Fibroblast of mammary gland (primary cell): ENCODE data around the gene BCL2.

Source experiments
- DNase-seq: peaks from one replicate; pipeline ENCODE4 v3.0.0-alpha.2; 2010; ENCODE audit warnings: low read depth
- H3K4me3 ChIP-seq: 2 replicates; pipeline ENCODE4 v1.5.1; 2011; ENCODE audit warnings: low read depth, mild to moderate bottlenecking, low read length, moderate library complexity; ENCODE audit not compliant: control insufficient read depth
- TF ChIP-seq, protein P1 (sequence below): conservative IDR thresholded peaks from 2 replicates; pipeline ENCODE4 v1.5.1; 2011; ENCODE audit warnings: low read depth, low read length, inconsistent platforms; ENCODE audit not compliant: control insufficient read depth, insufficient read depth

Gene BCL2

DNA sequence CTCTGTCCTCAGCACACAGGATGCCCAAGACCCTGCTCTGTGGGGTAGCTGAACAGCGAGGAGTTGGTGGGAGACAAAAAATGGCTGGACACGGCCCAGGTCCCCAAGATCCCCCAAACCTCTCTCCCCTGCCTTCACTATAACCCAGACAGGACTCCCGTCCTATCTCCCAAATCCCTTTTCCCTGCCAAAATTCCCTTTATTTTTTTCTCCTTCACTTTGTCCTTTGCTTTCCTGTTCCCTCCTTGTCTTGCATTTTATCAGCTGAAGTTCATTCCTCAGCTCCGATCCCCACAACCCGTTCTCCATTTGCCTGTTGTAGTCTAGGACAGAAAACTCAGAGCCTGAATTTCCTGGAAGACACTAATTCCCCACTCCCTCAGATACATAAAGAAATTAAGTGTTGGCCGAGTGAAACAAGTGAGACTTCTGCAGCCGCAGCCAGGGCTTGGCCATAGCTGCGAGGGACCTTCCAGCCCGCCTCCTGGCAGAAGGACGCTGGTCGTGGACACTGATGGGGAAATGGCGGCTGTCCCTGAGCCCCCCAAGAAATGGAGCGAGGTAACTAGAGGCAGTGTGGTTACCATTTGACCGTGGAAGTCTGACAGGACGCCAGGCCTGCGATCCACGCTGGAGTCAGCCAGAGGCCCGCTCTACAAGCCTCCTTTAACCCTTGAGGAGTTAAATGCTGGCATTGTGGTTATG, 173.6 kb downstream of the BCL2 start:
- no peak for DNase-seq
- TF ChIP-seq, protein P1, sequence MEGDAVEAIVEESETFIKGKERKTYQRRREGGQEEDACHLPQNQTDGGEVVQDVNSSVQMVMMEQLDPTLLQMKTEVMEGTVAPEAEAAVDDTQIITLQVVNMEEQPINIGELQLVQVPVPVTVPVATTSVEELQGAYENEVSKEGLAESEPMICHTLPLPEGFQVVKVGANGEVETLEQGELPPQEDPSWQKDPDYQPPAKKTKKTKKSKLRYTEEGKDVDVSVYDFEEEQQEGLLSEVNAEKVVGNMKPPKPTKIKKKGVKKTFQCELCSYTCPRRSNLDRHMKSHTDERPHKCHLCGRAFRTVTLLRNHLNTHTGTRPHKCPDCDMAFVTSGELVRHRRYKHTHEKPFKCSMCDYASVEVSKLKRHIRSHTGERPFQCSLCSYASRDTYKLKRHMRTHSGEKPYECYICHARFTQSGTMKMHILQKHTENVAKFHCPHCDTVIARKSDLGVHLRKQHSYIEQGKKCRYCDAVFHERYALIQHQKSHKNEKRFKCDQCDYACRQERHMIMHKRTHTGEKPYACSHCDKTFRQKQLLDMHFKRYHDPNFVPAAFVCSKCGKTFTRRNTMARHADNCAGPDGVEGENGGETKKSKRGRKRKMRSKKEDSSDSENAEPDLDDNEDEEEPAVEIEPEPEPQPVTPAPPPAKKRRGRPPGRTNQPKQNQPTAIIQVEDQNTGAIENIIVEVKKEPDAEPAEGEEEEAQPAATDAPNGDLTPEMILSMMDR: no peak

DNA sequence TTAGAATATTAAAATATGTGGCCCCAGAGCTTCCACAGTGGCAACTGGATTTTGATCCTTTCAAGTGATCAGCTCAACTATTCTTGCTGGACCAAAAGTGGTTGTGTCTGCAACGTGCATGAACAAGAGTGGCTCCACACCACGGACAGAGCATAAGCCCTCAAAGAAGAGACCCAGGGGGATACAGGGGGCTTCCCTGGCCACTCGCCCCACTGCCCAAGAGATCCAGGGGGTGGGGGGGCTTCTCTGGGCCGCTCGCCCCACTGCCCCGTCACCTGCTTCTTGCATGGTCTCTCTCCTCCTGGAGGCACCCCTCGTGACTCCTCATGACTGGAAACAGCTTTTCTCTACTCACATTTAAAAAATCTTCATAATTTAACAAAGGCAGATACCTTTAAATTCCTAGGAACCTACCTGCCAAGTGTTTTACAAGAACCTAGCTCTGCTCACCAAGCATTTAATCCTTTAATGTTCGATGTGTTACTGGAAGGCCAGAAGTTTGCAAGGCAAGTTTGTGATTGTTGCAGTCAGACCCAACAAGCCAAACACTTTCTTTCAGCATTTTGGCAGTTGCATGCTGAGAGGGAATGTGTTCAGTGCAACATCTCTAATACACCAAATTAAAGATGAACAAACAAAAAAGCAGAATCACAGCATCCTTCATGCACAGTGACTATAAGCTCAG, 174.3 kb downstream of the BCL2 start:
- TF ChIP-seq, protein P1: no peak
- H3K4me3 ChIP-seq: no peak overlapping the region

More for the DNA sequence above, 173.6 kb downstream of the BCL2 start:
- no peak overlapping the region for H3K4me3 ChIP-seq

DNA sequence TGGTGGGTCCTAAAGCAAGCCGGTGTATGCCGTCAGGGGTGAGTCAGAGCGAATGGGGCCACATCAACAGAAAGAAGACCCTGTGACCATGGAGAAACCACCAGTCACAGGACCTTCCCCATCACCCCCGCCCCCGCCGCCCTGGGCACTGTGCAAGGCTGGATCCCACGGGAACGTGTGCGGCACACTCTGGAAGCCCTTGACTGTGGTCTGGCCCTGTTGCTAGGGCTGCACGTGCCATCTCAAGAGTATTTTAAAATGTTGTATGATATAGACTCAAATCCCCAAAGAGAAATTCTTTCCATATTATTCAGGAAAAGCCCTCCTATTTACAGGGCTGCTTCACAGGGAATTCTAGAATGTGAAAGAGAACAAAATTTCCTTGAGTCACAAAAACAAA, 174.8 kb downstream of the BCL2 start:
- no peak for DNase-seq
- TF ChIP-seq, protein P1: no peak

More for the DNA sequence above, 174.3 kb downstream of the BCL2 start:
- DNase-seq: no peak

DNA sequence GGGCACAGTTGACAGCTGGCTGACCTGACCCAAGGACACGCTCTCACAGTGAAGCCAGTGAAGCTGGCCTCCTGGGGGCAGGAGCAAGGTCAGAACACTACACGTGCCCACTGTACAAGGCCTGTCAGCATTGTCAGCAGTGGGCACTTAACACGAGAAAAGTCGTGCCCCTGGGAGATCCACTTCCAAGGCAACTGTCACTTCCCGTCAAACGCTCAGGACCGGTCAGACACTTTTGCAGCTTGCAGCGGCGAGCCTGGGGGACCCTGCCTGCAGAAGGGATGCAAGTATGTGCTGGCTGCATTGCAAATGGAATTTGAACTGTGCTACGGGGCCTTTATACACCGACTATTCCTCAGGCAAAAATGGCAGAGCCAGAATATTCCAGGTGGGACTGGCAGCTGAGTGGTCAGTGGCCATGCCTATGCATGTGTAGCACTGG, 176.2 kb downstream of the BCL2 start:
- H3K4me3 ChIP-seq: no peak overlapping the region
- TF ChIP-seq, protein P1: no peak
- DNase-seq: no peak

More for the DNA sequence above, 174.8 kb downstream of the BCL2 start:
- no peak overlapping the region for H3K4me3 ChIP-seq

DNA sequence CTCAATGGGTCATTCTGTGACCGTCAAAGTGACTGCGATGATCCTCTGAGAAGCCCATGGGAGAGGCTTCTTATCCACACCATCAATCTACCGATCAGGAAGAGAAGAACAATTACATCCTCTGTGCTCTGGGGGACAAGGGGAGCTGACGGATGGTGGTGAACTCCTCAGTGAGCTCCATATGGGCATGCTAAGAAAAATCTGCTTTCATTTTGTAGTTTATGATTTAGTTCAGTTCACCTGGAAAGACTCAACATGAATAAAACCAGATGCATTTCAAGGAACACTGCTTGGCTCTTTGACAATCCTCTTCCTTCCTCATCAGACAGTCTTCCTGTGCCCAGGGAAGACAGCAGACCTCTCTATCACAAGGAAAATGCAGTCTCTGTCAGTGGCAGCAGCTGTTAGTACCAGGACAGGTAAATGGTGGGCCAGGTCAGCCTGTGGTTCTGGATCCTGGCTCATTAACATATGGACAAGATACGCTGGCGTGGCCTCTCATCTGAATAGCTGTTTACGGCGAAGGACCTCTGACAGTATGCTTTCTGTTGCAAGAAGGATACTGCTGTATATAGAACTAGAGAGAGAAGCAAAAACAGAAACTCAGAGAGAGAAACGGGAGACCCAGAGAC, 176.9 kb downstream of the BCL2 start:
- no peak overlapping the region for H3K4me3 ChIP-seq
- DNase-seq: no peak
- TF ChIP-seq, protein P1: no peak

DNA sequence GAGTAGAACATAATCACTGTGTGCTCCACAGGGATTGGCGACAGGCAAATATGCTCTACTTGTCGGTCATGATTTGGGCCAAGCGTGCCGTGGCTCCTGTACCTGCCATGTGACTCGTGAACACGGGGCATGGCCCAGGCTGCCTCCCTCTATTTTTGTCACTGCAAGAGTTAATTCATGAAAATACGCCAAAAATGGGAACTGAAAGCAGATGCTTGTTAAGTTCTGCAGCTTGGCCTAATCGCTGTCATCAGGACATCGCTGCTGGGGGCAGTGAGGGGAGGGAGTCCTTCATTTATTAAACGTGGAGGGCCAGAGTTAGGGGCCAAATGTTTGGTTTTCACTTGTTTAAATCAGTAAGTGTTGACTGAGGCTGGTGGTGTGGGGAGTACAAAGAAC, 177.8 kb downstream of the BCL2 start:
- DNase-seq: no peak
- H3K4me3 ChIP-seq: no peak overlapping the region
- TF ChIP-seq, protein P1: no peak
